Activated T-helper 2 cell treated with anti-CD3 and anti-CD28 coated beads, Interferon-gamma antibody, Interleukin-2, Interleukin-4, amounts not matched to agents 10 μg/mL and 5 μg/mL and 100 μg/mL, durations not matched to agents 14 hours and 24 hours and 36 hours (primary cell): ENCODE data around the gene MCC. TPM values are rescaled to one million over a fixed set of nuclear protein-coding genes. Genes with fewer than 3 reads are reported as not detected.

ENCODE experiments used
- DNase-seq: peaks from one replicate; pipeline ENCODE4 v3.0.0; 2021; ENCODE audit warnings: low spot score
- H3K27ac Mint-ChIP-seq: one replicate; pipeline ENCODE4 v1.8.0; 2021; ENCODE audit warnings: mixed read lengths
- H3K27me3 Mint-ChIP-seq: one replicate; pipeline ENCODE4 v1.8.0; 2021; ENCODE audit warnings: low read depth, mixed read lengths
- H3K36me3 Mint-ChIP-seq: one replicate; pipeline ENCODE4 v1.8.0; 2021; ENCODE audit warnings: low read depth, mixed read lengths
- H3K4me1 Mint-ChIP-seq: one replicate; pipeline ENCODE4 v1.8.0; 2021; ENCODE audit warnings: low read depth, mixed read lengths
- H3K4me3 Mint-ChIP-seq: one replicate; pipeline ENCODE4 v1.8.0; 2021; ENCODE audit warnings: low read depth, mild to moderate bottlenecking, moderate library complexity, mixed read lengths
- H3K9me3 Mint-ChIP-seq: one replicate; pipeline ENCODE4 v1.8.0; 2021; ENCODE audit warnings: mixed read lengths
- intact Hi-C: fragments of 100-400 bp; cut with micrococcal nuclease; formaldehyde crosslinking; loops from one replicate; pipeline ENCODE4 v1.15.1; 2023
- total RNA-seq: library from RNA; stranded (reverse); gene quantifications from 2 replicates; pipeline ENCODE4 v1.2.3, GENCODE V29; 2022

The MCC gene
- total RNA-seq, 1 donor from 2014 or later = 2.1 TPM

DNA sequence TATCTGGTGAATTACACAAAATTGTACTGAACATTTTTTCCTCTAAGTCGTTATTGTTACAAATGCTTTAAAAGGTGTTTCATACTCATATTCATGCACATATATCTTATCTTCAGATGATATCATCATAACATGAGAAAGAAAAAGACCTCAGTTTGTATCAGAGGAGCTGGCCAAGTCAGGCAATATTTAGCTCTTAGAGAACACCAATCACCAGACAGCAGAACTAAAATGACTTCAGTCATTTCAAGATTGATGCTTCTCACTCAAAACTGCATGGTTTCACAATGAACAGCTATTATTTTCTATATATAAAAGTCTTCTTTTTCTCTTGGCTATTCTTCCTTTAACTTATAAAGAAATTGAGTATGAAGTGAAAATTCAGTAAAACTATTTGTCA lies 98.0 kb downstream of the MCC start:
- H3K9me3 Mint-ChIP-seq = no peaks in the 10 kb centered on the region
- peaks cover 33% of the 10 kb centered on the region for H3K27me3 Mint-ChIP-seq
- DNase-seq = no peak
- no peaks in the 10 kb centered on the region for H3K36me3 Mint-ChIP-seq
- no peak overlapping the region for H3K27ac Mint-ChIP-seq
- no peak overlapping the region for H3K4me3 Mint-ChIP-seq
- intact Hi-C loops = no loop called here
- H3K4me1 Mint-ChIP-seq = peaks cover 22% of the 10 kb centered on the region

DNA sequence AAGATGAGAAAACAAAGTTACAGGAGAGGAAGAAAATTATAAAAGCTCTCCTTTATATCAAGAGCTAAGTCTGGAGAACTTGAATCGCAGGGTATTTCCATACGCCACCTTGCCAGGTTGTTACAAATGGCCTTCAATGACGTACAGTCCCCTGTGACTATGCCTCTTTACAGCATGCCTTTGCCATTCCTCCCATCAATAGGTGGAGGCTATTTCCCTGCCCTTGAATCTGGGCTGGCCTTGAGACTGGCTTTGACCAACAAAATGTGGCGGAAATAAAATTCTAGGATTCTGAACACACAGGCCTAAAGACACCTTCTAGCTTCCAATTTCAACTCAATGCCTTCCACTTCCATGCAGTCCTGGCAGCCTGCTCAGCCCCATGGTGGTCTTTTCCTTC lies 99.1 kb downstream of the MCC start:
- Mint-ChIP-seq H3K4me1 (peaks cover 16% of the 10 kb centered on the region), H3K27me3 (peaks cover 32% of the 10 kb centered on the region), H3K4me3 (no peak overlapping the region), H3K36me3 (no peaks in the 10 kb centered on the region), H3K27ac (no peak overlapping the region), H3K9me3 (no peaks in the 10 kb centered on the region)
- intact Hi-C loops = no loop called here
- no peak for DNase-seq

DNA sequence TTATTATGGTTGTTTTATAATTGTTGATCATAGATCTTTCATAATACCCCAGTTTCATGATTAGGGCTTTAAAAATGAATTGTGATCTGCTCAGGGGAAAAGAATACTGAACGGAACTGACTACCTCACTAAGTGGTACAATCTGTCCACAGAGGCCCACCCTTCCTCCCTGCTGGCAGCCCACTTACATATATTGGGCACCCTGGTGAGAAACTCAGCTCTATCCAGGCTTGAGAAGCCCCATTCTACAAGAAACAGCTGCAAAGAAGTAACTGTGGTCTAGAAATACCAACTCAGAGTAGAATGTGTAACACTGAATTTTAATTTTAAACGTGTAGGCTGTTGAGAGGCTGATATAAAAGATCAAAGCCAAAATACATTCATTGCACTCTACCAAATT lies 100.4 kb downstream of the MCC start:
- Mint-ChIP-seq H3K27me3 (peaks cover 37% of the 10 kb centered on the region), H3K27ac (no peak overlapping the region), H3K4me3 (no peak overlapping the region), H3K36me3 (no peaks in the 10 kb centered on the region), H3K4me1 (peaks cover 9% of the 10 kb centered on the region), H3K9me3 (no peaks in the 10 kb centered on the region)
- intact Hi-C loops = no loop called here
- no peak for DNase-seq

DNA sequence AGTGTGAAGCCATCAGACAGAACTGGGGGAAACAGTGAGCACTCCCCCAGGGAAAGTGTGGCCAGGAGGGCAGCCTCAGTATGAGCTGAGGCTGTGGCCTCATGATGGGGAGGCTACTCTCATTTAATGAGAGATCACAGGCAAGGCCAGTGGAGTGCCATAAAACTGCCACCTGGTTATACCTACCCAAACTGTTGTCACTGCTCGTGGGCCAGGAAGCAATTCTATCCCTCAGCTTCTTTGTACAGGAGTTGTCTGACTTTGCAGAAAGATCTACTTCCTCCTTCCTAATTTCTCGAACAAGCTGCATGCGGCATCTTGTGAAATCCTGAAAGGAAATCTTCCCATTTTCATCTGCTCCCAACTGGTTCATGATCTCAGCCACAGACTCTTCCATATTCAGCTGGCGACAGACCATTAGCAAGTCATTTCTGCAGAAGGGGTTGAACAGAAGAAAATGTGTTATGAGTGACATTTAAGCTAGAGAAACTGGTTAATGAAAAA lies 103.4 kb downstream of the MCC start:
- intact Hi-C loops = no loop called here
- no peaks in the 10 kb centered on the region for H3K9me3 Mint-ChIP-seq

DNA sequence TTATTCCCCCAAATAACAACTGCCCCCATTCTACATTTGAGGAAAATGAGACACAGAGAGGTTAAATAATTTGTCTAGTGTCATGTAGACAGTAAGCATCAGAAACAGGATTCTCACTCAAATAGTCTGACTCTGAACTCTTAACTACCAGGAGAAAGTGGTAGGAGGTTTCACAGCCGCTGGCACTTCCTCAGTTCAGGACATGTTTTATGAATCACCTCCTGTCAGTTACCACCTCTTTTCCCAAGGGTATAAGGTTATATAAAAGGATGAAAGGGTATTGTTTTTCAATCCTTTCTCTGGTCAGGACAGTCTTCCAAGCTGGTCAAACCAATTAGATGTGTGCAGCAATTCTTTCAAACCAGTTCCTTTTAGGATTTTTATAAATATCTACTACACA lies 105.5 kb downstream of the MCC start:
- Mint-ChIP-seq H3K4me3 (no peak overlapping the region), H3K36me3 (no peaks in the 10 kb centered on the region), H3K9me3 (no peaks in the 10 kb centered on the region), H3K27ac (no peak overlapping the region), H3K27me3 (peaks cover 32% of the 10 kb centered on the region), H3K4me1 (peaks cover 30% of the 10 kb centered on the region)
- intact Hi-C loops = no loop called here
- no peak for DNase-seq

More for the DNA sequence above, 103.4 kb downstream of the MCC start:
- no peak overlapping the region for H3K4me3 Mint-ChIP-seq
- H3K27me3 Mint-ChIP-seq = peaks cover 38% of the 10 kb centered on the region
- no peak overlapping the region for H3K27ac Mint-ChIP-seq
- no peak for DNase-seq
- H3K4me1 Mint-ChIP-seq = peaks cover 20% of the 10 kb centered on the region
- H3K36me3 Mint-ChIP-seq = no peaks in the 10 kb centered on the region

DNA sequence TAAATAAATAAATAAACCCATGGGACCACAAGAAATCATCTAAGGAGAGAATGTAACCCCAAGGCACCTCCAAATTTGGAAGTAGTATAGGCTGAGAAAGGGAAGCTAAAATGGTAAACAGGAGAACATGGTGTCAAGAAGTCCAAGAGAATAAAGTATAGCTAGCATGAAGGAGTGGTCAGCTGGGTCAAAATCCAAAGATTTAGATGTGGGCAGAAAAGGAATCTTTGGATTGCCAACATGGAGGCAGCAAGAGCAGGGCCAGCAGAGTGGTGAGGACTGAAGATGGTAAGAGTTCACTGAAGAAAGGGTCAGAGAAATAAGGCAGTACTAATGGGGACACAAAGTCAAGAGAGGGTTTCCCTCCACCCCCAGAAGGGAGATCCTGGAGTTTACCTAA lies 106.5 kb downstream of the MCC start:
- intact Hi-C loops = no loop called here
- H3K36me3 Mint-ChIP-seq = no peaks in the 10 kb centered on the region
- H3K27ac Mint-ChIP-seq = no peak overlapping the region
- no peak for DNase-seq
- no peaks in the 10 kb centered on the region for H3K9me3 Mint-ChIP-seq
- H3K4me3 Mint-ChIP-seq = no peak overlapping the region
- H3K27me3 Mint-ChIP-seq = peaks cover 32% of the 10 kb centered on the region
- H3K4me1 Mint-ChIP-seq = peaks cover 37% of the 10 kb centered on the region

DNA sequence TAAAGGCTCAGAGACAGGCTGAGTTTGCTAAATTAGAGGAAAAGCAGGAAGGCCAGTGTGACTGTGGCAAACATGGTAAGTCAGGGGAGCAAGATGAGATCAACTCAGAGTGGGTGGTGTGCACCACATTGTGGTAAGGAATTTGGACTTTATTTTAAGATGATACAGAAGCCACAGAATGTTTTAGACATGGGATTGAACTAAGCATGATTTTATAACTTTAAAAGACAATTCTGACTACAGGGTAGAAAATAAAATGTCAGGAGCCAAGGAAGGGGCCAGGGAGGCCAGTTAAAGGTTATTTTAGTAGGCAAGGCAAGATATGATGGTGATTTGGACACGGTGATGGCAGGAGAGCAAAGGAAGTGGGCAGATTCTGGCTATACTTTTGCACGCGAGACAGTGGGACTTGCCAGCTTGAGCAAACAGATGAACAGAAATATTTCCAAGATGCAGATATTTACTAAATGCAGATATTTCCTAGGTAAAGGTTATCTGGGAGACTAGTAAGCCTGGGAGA lies 107.4 kb downstream of the MCC start:
- DNase-seq = no peak
- H3K4me1 Mint-ChIP-seq = peaks cover 37% of the 10 kb centered on the region
- H3K9me3 Mint-ChIP-seq = no peaks in the 10 kb centered on the region
- intact Hi-C loops = no loop called here
- H3K27me3 Mint-ChIP-seq = peaks cover 28% of the 10 kb centered on the region
- peak overlapping the region; percentile 15 for H3K27ac Mint-ChIP-seq
- no peaks in the 10 kb centered on the region for H3K36me3 Mint-ChIP-seq
- no peak overlapping the region for H3K4me3 Mint-ChIP-seq

DNA sequence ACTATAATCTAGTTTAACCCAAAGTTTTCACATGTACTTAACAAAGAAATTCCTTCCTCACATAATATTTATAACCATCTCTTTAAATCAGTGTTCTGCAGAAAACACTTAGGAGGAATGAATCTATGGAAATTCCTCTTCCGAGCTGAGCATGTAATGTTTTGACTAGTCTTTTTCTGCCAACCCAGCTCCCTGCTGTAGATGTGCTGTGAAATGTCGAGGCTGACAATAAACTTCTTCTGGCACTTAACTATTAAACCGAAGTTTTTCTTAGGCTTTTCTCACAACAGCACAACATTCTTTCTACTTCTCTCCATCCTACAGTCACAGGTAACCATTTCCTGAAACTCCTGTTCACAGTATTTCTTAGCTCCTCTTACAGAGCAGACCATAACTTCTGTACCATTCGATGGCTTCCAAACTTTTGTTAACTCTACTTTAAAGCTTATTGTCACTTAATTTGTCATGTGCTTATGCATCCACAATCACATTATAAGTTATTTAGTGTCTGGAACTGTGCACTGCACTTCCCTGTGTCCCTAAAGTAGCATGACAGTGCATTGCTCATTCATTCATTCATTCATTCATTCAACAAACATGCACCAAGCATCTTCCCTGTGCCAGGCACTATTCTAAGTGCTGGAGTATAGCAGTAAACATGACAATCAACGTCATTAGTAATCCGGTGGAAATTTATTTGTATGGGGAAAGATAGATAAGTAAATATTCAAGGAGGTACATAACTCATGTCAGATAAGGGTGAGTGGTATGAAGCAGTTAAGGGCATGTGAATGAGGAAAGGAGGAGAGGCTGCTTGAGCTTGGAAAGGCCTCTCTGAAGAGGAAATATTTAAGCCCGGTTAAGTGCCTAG lies 108.1 kb downstream of the MCC start:
- Mint-ChIP-seq H3K4me3 (no peak overlapping the region), H3K27me3 (peaks cover 24% of the 10 kb centered on the region), H3K36me3 (no peaks in the 10 kb centered on the region), H3K27ac (no peak overlapping the region), H3K4me1 (peaks cover 37% of the 10 kb centered on the region), H3K9me3 (no peaks in the 10 kb centered on the region)
- intact Hi-C loops = loop anchor here (1.0 to 5.0 kb wide), 4 partner anchors 43 to 384 kb away; partner anchors contain the start of gene YTHDC2
- DNase-seq = no peak

DNA sequence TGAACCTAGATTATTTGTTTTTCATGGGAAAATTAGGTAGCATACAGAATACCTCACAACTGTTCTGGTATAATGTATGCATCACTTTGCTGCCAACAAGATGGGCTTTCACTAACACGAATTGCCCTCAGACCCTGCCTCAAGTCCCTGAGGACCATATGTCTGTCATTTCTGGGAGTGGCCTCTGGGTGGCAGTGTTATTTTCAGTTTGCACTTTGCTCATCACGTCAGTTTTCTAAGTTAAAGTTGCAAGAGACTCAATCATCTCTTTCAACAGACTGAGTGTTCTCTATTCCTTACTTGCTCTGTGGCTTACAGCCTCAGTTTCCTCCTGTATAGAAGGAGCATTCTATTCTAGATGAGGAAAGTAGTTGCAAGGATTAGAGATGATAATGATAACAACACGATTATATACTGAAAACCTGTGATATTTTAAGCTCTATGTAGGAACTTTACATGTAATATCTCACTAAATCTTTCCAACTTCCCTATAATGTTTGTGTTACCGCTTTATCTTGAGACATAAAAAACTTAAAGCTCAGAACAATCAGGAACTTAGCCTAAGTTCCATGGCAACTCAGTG lies 109.2 kb downstream of the MCC start:
- peaks cover 25% of the 10 kb centered on the region for H3K27me3 Mint-ChIP-seq
- intact Hi-C loops = loop anchor here (1.0 to 5.0 kb wide), 4 partner anchors 42 to 383 kb away; partner anchors contain the start of gene YTHDC2
- peak; percentile 46 for DNase-seq
- no peaks in the 10 kb centered on the region for H3K9me3 Mint-ChIP-seq
- H3K4me3 Mint-ChIP-seq = peak overlapping the region; percentile 3
- H3K27ac Mint-ChIP-seq = no peak overlapping the region
- H3K4me1 Mint-ChIP-seq = peaks cover 37% of the 10 kb centered on the region
- H3K36me3 Mint-ChIP-seq = no peaks in the 10 kb centered on the region

DNA sequence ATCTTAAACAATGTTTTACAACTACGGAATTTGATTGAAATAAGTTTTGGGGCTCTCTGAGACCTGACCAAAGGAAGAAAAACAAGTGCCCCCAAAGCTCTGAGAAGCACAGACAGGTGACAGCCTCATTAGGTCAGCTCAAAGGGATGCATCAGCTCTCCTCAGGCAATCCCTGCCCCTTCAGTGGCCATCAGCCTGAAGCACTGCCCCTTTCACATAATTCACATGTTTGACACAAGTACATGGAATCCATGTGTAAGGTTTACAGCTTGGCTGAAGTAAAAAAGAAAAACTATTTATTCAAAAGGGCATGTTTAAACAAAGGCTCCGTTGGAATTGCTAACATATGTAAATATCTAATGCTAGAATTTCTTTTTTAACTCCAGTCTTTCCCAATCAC lies 109.7 kb downstream of the MCC start:
- intact Hi-C loops = loop anchor here (2.0 to 5.0 kb wide), 2 partner anchors 41 to 134 kb away; partner anchors contain the start of gene YTHDC2
- Mint-ChIP-seq H3K9me3 (no peaks in the 10 kb centered on the region), H3K4me1 (peaks cover 37% of the 10 kb centered on the region), H3K4me3 (peak overlapping the region; percentile 3), H3K27ac (no peak overlapping the region), H3K27me3 (peaks cover 21% of the 10 kb centered on the region), H3K36me3 (no peaks in the 10 kb centered on the region)
- no peak for DNase-seq

DNA sequence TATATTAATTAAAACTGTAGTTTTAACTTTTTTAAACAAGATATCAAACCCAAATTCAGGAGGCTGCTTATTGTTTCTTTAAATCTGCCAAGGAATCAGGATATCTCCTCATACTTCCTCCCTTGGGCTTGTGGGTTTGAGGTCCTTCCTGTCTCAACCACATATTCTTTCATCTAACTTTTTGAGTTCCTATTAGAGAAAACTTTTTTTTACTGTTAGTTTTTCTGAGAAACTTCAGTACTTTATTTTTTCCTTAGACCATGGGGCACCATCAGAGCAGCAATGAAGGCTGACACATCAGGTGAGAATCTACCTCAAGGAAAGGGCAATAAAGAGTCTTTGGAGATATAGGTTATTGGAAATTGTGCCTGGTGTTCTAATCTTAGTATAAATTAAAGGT lies 110.2 kb downstream of the MCC start:
- intact Hi-C loops = loop anchor here (2.0 to 5.0 kb wide), 2 partner anchors 41 to 135 kb away; partner anchors contain the start of gene YTHDC2
- H3K9me3 Mint-ChIP-seq = no peaks in the 10 kb centered on the region
- peaks cover 37% of the 10 kb centered on the region for H3K4me1 Mint-ChIP-seq
- H3K27ac Mint-ChIP-seq = peak overlapping the region; percentile 24
- no peaks in the 10 kb centered on the region for H3K36me3 Mint-ChIP-seq
- peaks cover 19% of the 10 kb centered on the region for H3K27me3 Mint-ChIP-seq
- DNase-seq = no peak
- no peak overlapping the region for H3K4me3 Mint-ChIP-seq

DNA sequence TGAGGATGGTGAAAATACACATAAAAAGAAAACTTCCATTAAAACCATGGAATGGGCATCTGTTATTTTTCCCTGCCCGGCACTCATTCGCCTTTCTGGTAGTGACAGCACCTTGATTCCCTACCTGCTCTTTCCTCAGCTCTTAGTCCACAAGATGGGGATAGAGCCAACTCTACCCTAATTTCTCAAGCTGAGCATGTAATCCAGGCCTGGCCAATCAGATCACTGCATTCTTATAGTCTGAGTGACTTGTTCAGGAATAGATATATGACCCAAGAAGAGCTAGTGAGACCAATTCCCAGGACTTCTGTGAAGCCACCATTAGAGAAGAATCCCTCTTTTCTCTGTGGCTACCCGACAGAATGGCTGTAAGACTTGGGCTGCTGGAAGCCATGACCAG lies 111.6 kb downstream of the MCC start:
- H3K4me1 Mint-ChIP-seq = peaks cover 34% of the 10 kb centered on the region
- no peaks in the 10 kb centered on the region for H3K9me3 Mint-ChIP-seq
- DNase-seq = no peak
- no peak overlapping the region for H3K27ac Mint-ChIP-seq
- no peak overlapping the region for H3K4me3 Mint-ChIP-seq
- peaks cover 19% of the 10 kb centered on the region for H3K27me3 Mint-ChIP-seq
- H3K36me3 Mint-ChIP-seq = no peaks in the 10 kb centered on the region
- intact Hi-C loops = loop anchor here (5.0 kb wide), 1 partner anchor 39 kb away; no protein-coding TSS in a partner anchor
